Measurements from ENCODE around the gene DEF6.

DNA sequence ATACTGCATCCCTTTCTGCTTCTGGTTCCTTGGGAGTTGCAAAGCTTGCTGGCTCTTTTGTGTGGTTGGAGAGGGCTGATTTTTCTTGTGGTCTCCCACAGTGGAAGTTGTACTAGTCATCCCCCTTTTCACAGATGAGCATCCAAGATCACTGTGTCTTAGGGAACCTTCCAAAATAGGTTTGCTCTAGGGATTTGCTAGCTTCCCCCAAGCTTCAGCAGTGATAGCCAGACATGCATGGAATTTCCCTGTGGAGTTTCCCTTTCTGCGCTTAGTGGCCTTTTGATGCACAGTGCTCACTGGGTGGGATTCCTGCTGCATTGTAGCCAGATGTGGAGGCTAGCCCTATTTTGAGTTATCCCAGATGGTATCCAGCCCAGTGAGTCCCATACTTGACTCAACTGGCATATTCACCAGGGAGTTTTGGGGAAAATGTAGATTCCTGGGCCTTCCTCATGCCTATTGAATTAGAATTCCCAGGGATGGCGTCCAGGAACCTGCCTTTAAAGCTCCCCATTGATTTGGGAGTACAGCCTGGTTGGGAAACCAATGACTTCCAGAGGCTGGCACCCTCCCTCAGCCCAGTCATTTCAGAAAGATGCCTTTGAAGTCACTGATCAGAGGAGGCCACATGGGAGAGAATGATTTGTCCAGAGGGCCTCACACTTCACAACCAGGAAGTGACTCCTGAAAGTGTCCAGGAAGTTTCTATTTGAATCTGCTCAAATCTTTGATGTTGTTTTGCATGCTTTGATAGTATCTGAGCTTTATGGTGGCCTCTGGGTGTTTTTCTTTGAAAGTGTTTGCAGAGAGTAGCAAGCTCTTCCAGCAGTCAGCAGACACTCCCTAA lies 70.6 kb downstream of the DEF6 start:
- no peak for TF ChIP-seq POLR2A (IDR thresholded peaks at IDR 0.05)
- TF ChIP-seq, protein P1, sequence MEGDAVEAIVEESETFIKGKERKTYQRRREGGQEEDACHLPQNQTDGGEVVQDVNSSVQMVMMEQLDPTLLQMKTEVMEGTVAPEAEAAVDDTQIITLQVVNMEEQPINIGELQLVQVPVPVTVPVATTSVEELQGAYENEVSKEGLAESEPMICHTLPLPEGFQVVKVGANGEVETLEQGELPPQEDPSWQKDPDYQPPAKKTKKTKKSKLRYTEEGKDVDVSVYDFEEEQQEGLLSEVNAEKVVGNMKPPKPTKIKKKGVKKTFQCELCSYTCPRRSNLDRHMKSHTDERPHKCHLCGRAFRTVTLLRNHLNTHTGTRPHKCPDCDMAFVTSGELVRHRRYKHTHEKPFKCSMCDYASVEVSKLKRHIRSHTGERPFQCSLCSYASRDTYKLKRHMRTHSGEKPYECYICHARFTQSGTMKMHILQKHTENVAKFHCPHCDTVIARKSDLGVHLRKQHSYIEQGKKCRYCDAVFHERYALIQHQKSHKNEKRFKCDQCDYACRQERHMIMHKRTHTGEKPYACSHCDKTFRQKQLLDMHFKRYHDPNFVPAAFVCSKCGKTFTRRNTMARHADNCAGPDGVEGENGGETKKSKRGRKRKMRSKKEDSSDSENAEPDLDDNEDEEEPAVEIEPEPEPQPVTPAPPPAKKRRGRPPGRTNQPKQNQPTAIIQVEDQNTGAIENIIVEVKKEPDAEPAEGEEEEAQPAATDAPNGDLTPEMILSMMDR (IDR thresholded peaks at IDR 0.05) = no peak

Measured in heart left ventricle (tissue), 13 donors.